HL-60 (cell line): ENCODE measurements around the gene MAML1.

Source experiments
- CTCF ChIP-seq: IDR thresholded peaks from one replicate; pipeline ENCODE4 v1.5.1; 2011; ENCODE audit warnings: low read length, control low read depth, inconsistent platforms; ENCODE audit not compliant: insufficient read depth
- GABPA ChIP-seq: IDR thresholded peaks from 2 replicates; pipeline ENCODE4 v1.6.1; 2012; ENCODE audit warnings: low read depth
- POLR2AphosphoS5 ChIP-seq: IDR thresholded peaks from 2 replicates; pipeline ENCODE4 v1.6.1; 2012; ENCODE audit warnings: low read depth
- REST ChIP-seq: IDR thresholded peaks from 2 replicates; pipeline ENCODE4 v1.6.1; 2012; ENCODE audit warnings: low read depth; ENCODE audit not compliant: insufficient replicate concordance

GRCh38 chr5:179795049-179795862 lies 62.6 kb downstream of the MAML1 start:
- no peak for TF ChIP-seq CTCF
- no peak for TF ChIP-seq GABPA
- TF ChIP-seq POLR2AphosphoS5 = no peak; the same call in 1 of the 2 replicates
- TF ChIP-seq REST = no peak
